Erythroblast (primary cell): Measurements from ENCODE around the gene C2.

ENCODE experiments used
- GATA1 ChIP-seq: IDR thresholded peaks from 2 replicates; pipeline ENCODE4 v1.6.1; 2011; ENCODE audit warnings: low read depth, mild to moderate bottlenecking, control low read depth, low read length, moderate library complexity
- POLR2A ChIP-seq: IDR thresholded peaks from 2 replicates; pipeline ENCODE4 v1.6.1; 2011; ENCODE audit warnings: mild to moderate bottlenecking, low read length

- TF ChIP-seq POLR2A (no peak), GATA1 (no peak)
Observed at GRCh38 chr6:31948753-31949413, 21.4 kb downstream of the C2 start.
